Transverse colon (tissue), 4 donors: Measurements from ENCODE around the gene SLC35A2. TPM values are rescaled to one million over a fixed set of nuclear protein-coding genes. Genes with fewer than 3 reads are reported as not detected.

Experiments
- DNase-seq: peaks from one replicate; pipeline ENCODE4 v3.0.0-alpha.2; 2019
- H3K27ac ChIP-seq, 4 donors: fragments of 200-600 bp; sonication (generic); 2 replicates each; pipeline ENCODE4 v1.5.1; 2016 to 2018; ENCODE audit warnings: inconsistent platforms in 4 of 4
- H3K27me3 ChIP-seq: fragments of 200-600 bp; sonication (generic); 2 replicates; pipeline ENCODE4 v1.5.1; 2017; ENCODE audit warnings: inconsistent platforms
- H3K36me3 ChIP-seq, 4 donors: fragments of 200-600 bp; sonication (generic); 2 replicates each; pipeline ENCODE4 v1.5.1; 2017 to 2019; ENCODE audit warnings: inconsistent platforms in 4 of 4
- H3K4me1 ChIP-seq, 4 donors: fragments of 200-600 bp; sonication (generic); 2 replicates each; pipeline ENCODE4 v1.5.1; 2017 to 2020; ENCODE audit warnings: inconsistent platforms in 4 of 4
- H3K4me3 ChIP-seq, 4 donors: fragments of 200-600 bp; sonication (generic); 1 replicate in 1 of 4; 2 replicates in 3 of 4; pipeline versions ENCODE4 v1.5.1 to v1.6.1; 2017 to 2019; ENCODE audit warnings: inconsistent platforms in 4 of 4
- H3K9me3 ChIP-seq, 2 donors: fragments of 200-600 bp; sonication (generic); 2 replicates each; pipeline ENCODE4 v1.5.1; 2017 to 2019; ENCODE audit warnings: inconsistent platforms in 2 of 2
- EP300 ChIP-seq: sonication (generic); formaldehyde crosslinking; IDR thresholded peaks from one replicate; pipeline ENCODE4 v1.6.1; 2017; ENCODE audit warnings: antibody characterized with exemption, low read depth
- POLR2A ChIP-seq: fragments of 450-650 bp; IDR thresholded peaks from one replicate; pipeline ENCODE4 v1.6.1; 2016; ENCODE audit warnings: antibody characterized with exemption, mild to moderate bottlenecking, moderate library complexity
- POLR2AphosphoS5 ChIP-seq, 3 donors: sonication (generic); formaldehyde crosslinking; IDR thresholded peaks; one replicate each; pipeline ENCODE4 v1.6.1; 2016; ENCODE audit warnings: antibody characterized with exemption in 3 of 3
- WGBS, 2 donors: methylation state at CpG; one replicate each; pipeline ENCODE4 v1.1.5; 2018; ENCODE audit warnings: low coverage in 1 of 2; 5-methylcytosine and 5-hydroxymethylcytosine counted together
- in situ Hi-C, 4 donors: fragments of 200-750 bp; cut with MboI; loops; one replicate each; pipeline versions ENCODE4 v1.15.0 to v1.15.1; 2017; ENCODE audit warnings: low sequenced_read_pairs in 3 of 4, low pct_ligation_motif_present in 1 of 4, low pct_unique_long_range_greater_than_20kb in 1 of 4
- intact Hi-C: fragments of 100-400 bp; cut with DNase I; formaldehyde crosslinking; loops from one replicate; pipeline ENCODE4 v1.15.1; 2023; ENCODE audit warnings: low total_unique reads
- total RNA-seq, 4 donors: library from RNA; depleted of rRNA; stranded (reverse); fragments of >200 nt; gene quantifications; one replicate each; pipeline ENCODE4 v1.1.0, GENCODE V29; 2016
- TF ChIP-seq, protein P1 (sequence below), 5 experiments: fragments of 200-600 bp in 3 of 5; fragments of 450-650 bp in 2 of 5; sonication (generic) in 3 of 5; IDR thresholded peaks; 1 replicate in 2 of 5; 2 replicates in 3 of 5; pipeline ENCODE4 v1.5.1; 2016 to 2017; ENCODE audit warnings: antibody characterized with exemption in 5 of 5, inconsistent platforms in 3 of 5, mild to moderate bottlenecking in 2 of 5, moderate library complexity in 1 of 5

Gene SLC35A2
- total RNA-seq, 4 donors from 2014 or later = 29.5 to 48.3 (median 33.8) TPM

DNA sequence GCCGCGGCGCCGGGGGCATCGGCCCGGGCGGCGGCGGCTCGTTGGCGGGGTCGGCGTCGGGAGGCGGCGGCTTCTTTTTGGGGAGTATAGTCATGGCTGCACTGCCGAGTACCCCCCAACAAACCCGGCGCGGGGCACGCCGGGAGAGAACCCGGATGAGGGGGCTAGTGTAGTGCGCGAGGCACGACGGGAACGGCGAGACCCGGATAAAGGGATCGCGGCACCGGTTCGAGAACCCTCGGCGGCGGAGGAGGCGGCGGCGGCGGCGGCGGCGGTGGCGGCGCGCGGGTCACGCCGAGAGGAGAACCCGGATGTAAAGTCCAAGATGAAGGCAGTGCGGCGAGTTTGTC is 46.0 kb upstream of the SLC35A2 start, which contains the start of gene OTUD5:
TSS of gene OTUD5 (minus strand) at position 131 of the 350 bp plus-strand sequence. CDS start at position 94, 37 bp downstream.
- TF ChIP-seq, protein P1, sequence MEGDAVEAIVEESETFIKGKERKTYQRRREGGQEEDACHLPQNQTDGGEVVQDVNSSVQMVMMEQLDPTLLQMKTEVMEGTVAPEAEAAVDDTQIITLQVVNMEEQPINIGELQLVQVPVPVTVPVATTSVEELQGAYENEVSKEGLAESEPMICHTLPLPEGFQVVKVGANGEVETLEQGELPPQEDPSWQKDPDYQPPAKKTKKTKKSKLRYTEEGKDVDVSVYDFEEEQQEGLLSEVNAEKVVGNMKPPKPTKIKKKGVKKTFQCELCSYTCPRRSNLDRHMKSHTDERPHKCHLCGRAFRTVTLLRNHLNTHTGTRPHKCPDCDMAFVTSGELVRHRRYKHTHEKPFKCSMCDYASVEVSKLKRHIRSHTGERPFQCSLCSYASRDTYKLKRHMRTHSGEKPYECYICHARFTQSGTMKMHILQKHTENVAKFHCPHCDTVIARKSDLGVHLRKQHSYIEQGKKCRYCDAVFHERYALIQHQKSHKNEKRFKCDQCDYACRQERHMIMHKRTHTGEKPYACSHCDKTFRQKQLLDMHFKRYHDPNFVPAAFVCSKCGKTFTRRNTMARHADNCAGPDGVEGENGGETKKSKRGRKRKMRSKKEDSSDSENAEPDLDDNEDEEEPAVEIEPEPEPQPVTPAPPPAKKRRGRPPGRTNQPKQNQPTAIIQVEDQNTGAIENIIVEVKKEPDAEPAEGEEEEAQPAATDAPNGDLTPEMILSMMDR (IDR thresholded peaks at IDR 0.05) = no peak
- TF ChIP-seq POLR2A = no peak
- TF ChIP-seq EP300 = no peak
- no peak for TF ChIP-seq POLR2AphosphoS5 (IDR thresholded peaks at IDR 0.05)
- peak within 1 kb of the TSS; percentile 90 to 95 (median 94) for H3K27ac ChIP-seq
- no peak for DNase-seq
- 70% methylated on average over 49 of the region's 53 CpGs; no CpG with 5 or more reads in 1 of the 2 donors for WGBS, 2 donors
- H3K36me3 ChIP-seq = no peaks in the 10 kb centered on the region
- intact Hi-C loops = no loop called here
- H3K4me1 ChIP-seq = peaks cover 0 to 43% (median 15%) of the 10 kb centered on the region in 4 donors
- H3K9me3 ChIP-seq = no peaks in the 10 kb centered on the region
- H3K27me3 ChIP-seq = no peaks in the 10 kb centered on the region
- in situ Hi-C loops = no loop called here
- peak within 1 kb of the TSS; percentile 52 to 73 (median 62) for H3K4me3 ChIP-seq

DNA sequence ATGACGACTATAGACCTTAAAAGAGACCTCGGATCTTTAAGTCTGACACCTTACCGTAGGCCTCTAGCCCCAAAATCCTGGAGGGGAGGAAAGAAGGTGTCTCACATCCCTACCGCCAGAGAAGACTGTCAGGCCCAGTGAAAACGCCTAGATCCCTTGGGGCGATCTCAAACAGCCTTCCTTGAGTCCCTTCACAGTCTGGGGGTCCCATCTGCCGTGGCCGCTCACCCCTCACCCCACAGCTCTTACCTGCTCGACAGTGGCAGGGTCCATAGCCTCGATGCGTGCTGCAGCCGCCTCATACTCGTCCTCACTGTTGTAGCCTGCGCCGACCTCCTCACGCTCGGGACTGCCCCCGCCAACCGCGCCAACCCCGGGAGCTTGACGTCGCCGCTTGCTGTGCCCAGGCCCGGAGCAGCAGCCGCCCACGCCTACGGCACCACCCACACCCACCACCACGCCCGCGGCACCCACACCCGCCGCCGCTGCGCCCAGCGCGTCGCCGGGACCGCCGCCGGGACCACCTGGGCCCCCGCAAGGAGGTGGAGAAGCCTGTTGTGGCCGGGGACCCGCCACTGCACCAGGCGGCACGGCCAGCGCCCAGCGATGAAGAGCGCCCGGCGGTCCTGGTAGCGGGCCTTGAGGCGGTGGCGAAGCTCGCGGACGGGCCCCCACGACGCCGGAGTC is 45.4 kb upstream of the SLC35A2 start:
- H3K27ac ChIP-seq = peak overlapping the region; percentile 90 to 95 (median 94)

DNA sequence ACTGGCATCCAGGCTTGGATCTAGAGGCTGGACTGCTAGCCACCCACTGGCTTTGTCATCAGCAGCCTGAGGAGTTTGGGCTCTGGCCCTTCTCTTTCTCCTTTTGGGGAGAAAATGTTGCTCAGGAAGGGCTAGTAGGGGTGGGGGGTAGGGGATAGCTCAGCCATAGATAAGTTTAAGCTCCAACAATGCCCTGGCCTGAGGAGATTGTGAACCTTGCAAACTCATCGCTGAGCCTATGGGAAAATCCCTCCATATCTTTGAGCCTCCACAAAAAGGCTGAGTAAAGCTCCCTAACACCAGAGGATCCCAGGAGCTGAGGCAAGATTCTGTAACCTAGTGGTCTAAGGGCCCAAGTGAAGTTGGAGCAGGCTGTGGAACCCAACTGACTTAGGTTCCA is 37.1 kb upstream of the SLC35A2 start:
- intact Hi-C loops (no loop called here), in situ Hi-C loops (no loop called here)
- 67% methylated on average over 1 of the region's 1 CpG; no CpG with 5 or more reads in 1 of the 2 donors for WGBS, 2 donors
- H3K27ac ChIP-seq = no peak overlapping the region
- TF ChIP-seq EP300 (no peak), POLR2AphosphoS5 (IDR thresholded peaks at IDR 0.05) (no peak), POLR2A (no peak)
- TF ChIP-seq, protein P1 (IDR thresholded peaks at IDR 0.05) = no peak
- H3K4me3 ChIP-seq = no peak overlapping the region
- no peak for DNase-seq
- H3K27me3 ChIP-seq = no peaks in the 10 kb centered on the region
- H3K4me1 ChIP-seq = peaks cover 0 to 18% (median 1%) of the 10 kb centered on the region in 4 donors
- H3K9me3 ChIP-seq = no peaks in the 10 kb centered on the region
- H3K36me3 ChIP-seq = no peaks in the 10 kb centered on the region

More for the DNA sequence above, 45.4 kb upstream of the SLC35A2 start:
- no peaks in the 10 kb centered on the region for H3K9me3 ChIP-seq
- H3K27me3 ChIP-seq = no peaks in the 10 kb centered on the region
- no peaks in the 10 kb centered on the region for H3K36me3 ChIP-seq
- in situ Hi-C loops = no loop called here
- 59% methylated on average over 32 of the region's 61 CpGs; no CpG with 5 or more reads in 1 of the 2 donors for WGBS, 2 donors
- H3K4me3 ChIP-seq = peak overlapping the region; percentile 52 to 73 (median 62)
- TF ChIP-seq, protein P1 (IDR thresholded peaks at IDR 0.05) = no peak
- TF ChIP-seq POLR2AphosphoS5 (IDR thresholded peaks at IDR 0.05) = peak in 1 of 3 donors; percentile 4
- H3K4me1 ChIP-seq = peaks cover 0 to 47% (median 15%) of the 10 kb centered on the region in 4 donors
- intact Hi-C loops = no loop called here
- peak; percentile 47 for DNase-seq

DNA sequence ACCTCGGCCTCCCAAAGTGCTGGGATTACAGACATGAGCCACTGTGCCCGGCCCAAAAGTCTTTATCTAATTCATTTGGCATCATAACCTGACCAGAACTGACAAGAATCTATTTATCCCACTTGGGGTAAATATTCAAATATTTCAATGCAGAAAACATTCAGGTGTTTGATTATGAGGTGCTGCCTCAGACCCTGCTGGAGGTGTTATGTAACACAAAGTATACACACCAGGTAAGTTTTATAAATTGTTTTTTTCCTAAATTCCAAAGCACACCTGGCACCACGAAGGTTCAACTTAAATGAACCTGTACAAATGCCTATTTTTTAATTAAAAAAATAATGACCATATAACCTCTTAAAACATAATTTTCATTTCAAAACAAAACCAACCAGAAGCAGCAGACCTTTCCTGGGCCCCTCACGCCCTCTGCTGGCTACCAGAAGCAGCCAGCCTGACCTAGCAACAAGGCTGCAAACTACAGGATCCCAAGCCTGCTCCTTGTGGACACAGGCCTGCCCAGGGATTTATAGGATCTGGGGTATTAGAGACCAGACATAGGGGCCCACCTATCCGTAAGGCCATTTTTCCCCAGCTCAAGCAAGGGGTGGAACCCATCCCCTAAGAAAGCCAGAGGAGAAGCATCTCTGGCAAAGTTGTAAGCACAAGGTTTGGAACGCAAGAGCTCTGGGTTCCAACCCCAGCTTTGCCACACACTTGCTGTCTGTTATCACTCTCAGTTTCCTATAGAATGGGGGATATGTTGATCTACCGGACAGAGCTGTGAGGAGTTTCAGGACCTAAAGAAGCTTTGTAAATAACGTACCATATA is 34.3 kb upstream of the SLC35A2 start:
- H3K9me3 ChIP-seq = no peaks in the 10 kb centered on the region
- in situ Hi-C loops (no loop called here), intact Hi-C loops (no loop called here)
- H3K36me3 ChIP-seq = no peaks in the 10 kb centered on the region
- H3K4me1 ChIP-seq = peaks cover 0 to 7% (median 0%) of the 10 kb centered on the region in 4 donors
- no peaks in the 10 kb centered on the region for H3K27me3 ChIP-seq
- H3K4me3 ChIP-seq = no peak overlapping the region
- TF ChIP-seq POLR2AphosphoS5 (IDR thresholded peaks at IDR 0.05) (no peak), EP300 (no peak), POLR2A (no peak)
- TF ChIP-seq, protein P1 (IDR thresholded peaks at IDR 0.05) = peak; percentile 44 to 68 (median 59)
- peak; percentile 64 for DNase-seq
- peak overlapping the region in 1 of 4 donors; percentile 9 for H3K27ac ChIP-seq
- 0 to 61% methylated on average over 1 to 8 of the region's 8 CpGs for WGBS, 2 donors
